DND-41 (cell line): ENCODE measurements around the gene LRIT3.

Experiments used
- CTCF ChIP-seq: IDR thresholded peaks from 2 replicates; pipeline ENCODE4 v1.5.1; 2012; ENCODE audit warnings: borderline replicate concordance, low read length, moderate library complexity, mild to moderate bottlenecking; ENCODE audit not compliant: poor library complexity, severe bottlenecking; ENCODE audit errors: extremely low read depth
- EZH2 ChIP-seq: IDR thresholded peaks from 3 replicates; pipeline ENCODE4 v1.6.1; 2012; ENCODE audit warnings: borderline replicate concordance, low read depth, mild to moderate bottlenecking, moderate library complexity, low read length, inconsistent platforms; ENCODE audit not compliant: severe bottlenecking

DNA sequence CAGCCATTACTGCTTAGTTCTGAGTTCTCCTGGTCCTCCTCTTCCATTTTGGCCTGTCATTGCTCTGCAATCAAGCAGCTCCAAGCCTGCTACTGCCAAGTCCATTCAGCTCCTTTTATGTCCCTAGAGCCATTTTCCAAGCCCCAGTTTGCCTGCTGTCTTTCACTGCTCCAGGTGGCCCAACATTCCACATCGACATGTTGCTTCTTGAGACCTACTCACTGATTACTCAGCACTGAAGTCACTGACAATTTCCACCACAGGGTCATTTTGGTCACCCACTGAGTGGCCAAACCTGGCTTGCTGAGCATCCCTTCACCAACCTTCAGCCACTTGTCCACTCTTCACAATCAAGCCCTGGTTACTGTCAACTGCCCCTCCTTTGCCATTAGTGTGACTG lies 27.2 kb downstream of the LRIT3 start:
- TF ChIP-seq CTCF = no peak
- TF ChIP-seq EZH2 = no peak
